ENCODE measurements around the gene SPRY4.

Gene SPRY4

GRCh38 chr5:142317173-142317572, 7.6 kb downstream of the SPRY4 start:
- no peak for TF ChIP-seq SIN3A (IDR thresholded peaks at IDR 0.05; ENCODE audit: borderline replicate concordance, insufficient read depth, low read length)
- no peak for TF ChIP-seq POLR2AphosphoS5 (IDR thresholded peaks at IDR 0.05; ENCODE audit: low read depth, low read length)
- no peak for TF ChIP-seq TAF1 (IDR thresholded peaks at IDR 0.05; ENCODE audit: borderline replicate concordance, insufficient read depth, low read length)
- TF ChIP-seq FOXP2 (optimal IDR thresholded peaks at IDR 0.05; ENCODE audit: borderline replicate concordance, extremely low read depth, extremely low read length, insufficient read depth), result no peak
- no peak for TF ChIP-seq REST (IDR thresholded peaks at IDR 0.05; ENCODE audit: insufficient read depth in 1 of 2, low read depth in 2 of 2, low read length in 2 of 2)

- TF ChIP-seq FOXP2 (optimal IDR thresholded peaks at IDR 0.05; ENCODE audit: borderline replicate concordance, extremely low read depth, extremely low read length, insufficient read depth), result no peak
Observed at GRCh38 chr5:142316681-142317080, 8.1 kb downstream of the SPRY4 start.

GRCh38 chr5:142316051-142316450, 8.8 kb downstream of the SPRY4 start:
- peak; percentile 40; the same call in 1 of the 2 replicates for TF ChIP-seq SIN3A (IDR thresholded peaks at IDR 0.05; ENCODE audit: borderline replicate concordance, insufficient read depth, low read length)
- peak in 1 of 2 experiments; percentile 28; a peak in 1 of 4 replicates for TF ChIP-seq REST (IDR thresholded peaks at IDR 0.05; ENCODE audit: insufficient read depth in 1 of 2, low read depth in 2 of 2, low read length in 2 of 2)
- no peak for TF ChIP-seq TAF1 (IDR thresholded peaks at IDR 0.05; ENCODE audit: borderline replicate concordance, insufficient read depth, low read length)

GRCh38 chr5:142315096-142315900, 9.5 kb downstream of the SPRY4 start:
- TF ChIP-seq TAF1 (IDR thresholded peaks at IDR 0.05; ENCODE audit: borderline replicate concordance, insufficient read depth, low read length) (no peak), FOXP2 (optimal IDR thresholded peaks at IDR 0.05; ENCODE audit: borderline replicate concordance, extremely low read depth, extremely low read length, insufficient read depth) (no peak), SIN3A (IDR thresholded peaks at IDR 0.05; ENCODE audit: borderline replicate concordance, insufficient read depth, low read length) (no peak), REST (IDR thresholded peaks at IDR 0.05; ENCODE audit: insufficient read depth in 1 of 2, low read depth in 2 of 2, low read length in 2 of 2) (no peak), POLR2AphosphoS5 (IDR thresholded peaks at IDR 0.05; ENCODE audit: low read depth, low read length) (no peak; the same call in 1 of the 2 replicates)

- TF ChIP-seq REST (IDR thresholded peaks at IDR 0.05; ENCODE audit: insufficient read depth in 1 of 2, low read depth in 2 of 2, low read length in 2 of 2) (no peak), FOXP2 (optimal IDR thresholded peaks at IDR 0.05; ENCODE audit: borderline replicate concordance, extremely low read depth, extremely low read length, insufficient read depth) (no peak), POLR2AphosphoS5 (IDR thresholded peaks at IDR 0.05; ENCODE audit: low read depth, low read length) (no peak), SIN3A (IDR thresholded peaks at IDR 0.05; ENCODE audit: borderline replicate concordance, insufficient read depth, low read length) (no peak), TAF1 (IDR thresholded peaks at IDR 0.05; ENCODE audit: borderline replicate concordance, insufficient read depth, low read length) (no peak)
Observed at GRCh38 chr5:142314606-142315005, 10.2 kb downstream of the SPRY4 start.
